Tibial nerve (tissue), 4 donors: Measurements from ENCODE around the gene APP. TPM values are rescaled to one million over a fixed set of nuclear protein-coding genes. Genes with fewer than 3 reads are reported as not detected.

Experiments used
- DNase-seq, 2 donors: peaks; one replicate each; pipeline ENCODE4 v3.0.0-alpha.2; 2019; ENCODE audit warnings: low spot score in 2 of 2
- H3K27ac ChIP-seq, 4 donors: fragments of 200-600 bp; sonication (generic) in 3 of 4; one replicate each; pipeline ENCODE4 v1.5.1; 2017 to 2019; ENCODE audit warnings: mild to moderate bottlenecking in 1 of 4
- H3K27me3 ChIP-seq, 2 donors: fragments of 200-600 bp; sonication (generic) in 1 of 2; one replicate each; pipeline versions ENCODE4 v1.5.1 to v1.6.0; 2017 to 2019
- H3K36me3 ChIP-seq, 3 donors: fragments of 200-600 bp; sonication (generic); one replicate each; pipeline ENCODE4 v1.5.1; 2018 to 2019
- H3K4me1 ChIP-seq, 4 donors: fragments of 200-600 bp; sonication (generic) in 3 of 4; one replicate each; pipeline ENCODE4 v1.5.1; 2017 to 2019
- H3K4me3 ChIP-seq, 4 donors: fragments of 200-600 bp; sonication (generic) in 3 of 4; one replicate each; pipeline ENCODE4 v1.5.1; 2017 to 2019; ENCODE audit warnings: mild to moderate bottlenecking in 1 of 4, moderate library complexity in 1 of 4
- H3K9me3 ChIP-seq, 4 donors: fragments of 200-600 bp; sonication (generic) in 3 of 4; one replicate each; pipeline ENCODE4 v1.5.1; 2017 to 2019
- EP300 ChIP-seq, 2 donors: sonication (generic); formaldehyde crosslinking; IDR thresholded peaks; one replicate each; pipeline ENCODE4 v1.6.1; 2017; ENCODE audit warnings: antibody characterized with exemption in 2 of 2, mild to moderate bottlenecking in 1 of 2
- POLR2A ChIP-seq, 2 donors: fragments of 450-650 bp; IDR thresholded peaks; one replicate each; pipeline ENCODE4 v1.6.1; 2017; ENCODE audit warnings: antibody characterized with exemption in 2 of 2, mild to moderate bottlenecking in 2 of 2, moderate library complexity in 2 of 2
- WGBS, 2 donors: methylation state at CpG; one replicate each; pipeline ENCODE4 v1.1.5; 2018; 5-methylcytosine and 5-hydroxymethylcytosine counted together
- small RNA-seq: library from RNA; depleted of rRNA; stranded (forward); fragments of <200 nt; gene quantifications from one replicate; pipeline ENCODE3, GENCODE V24; 2016
- total RNA-seq, 4 donors: library from RNA; depleted of rRNA; stranded (reverse); fragments of >200 nt; gene quantifications; one replicate each; pipeline ENCODE4 v1.1.0, GENCODE V29; 2016
- TF ChIP-seq, protein P1 (sequence below), 5 experiments: fragments of 200-600 bp in 3 of 5; fragments of 450-650 bp in 2 of 5; sonication (generic) in 3 of 5; IDR thresholded peaks; one replicate each; pipeline ENCODE4 v1.5.1; 2016 to 2019; ENCODE audit warnings: antibody characterized with exemption in 5 of 5, mild to moderate bottlenecking in 3 of 5, moderate library complexity in 2 of 5

Gene APP
- total RNA-seq, 4 donors from 2014 or later: 271 to 327 (median 293) TPM

DNA sequence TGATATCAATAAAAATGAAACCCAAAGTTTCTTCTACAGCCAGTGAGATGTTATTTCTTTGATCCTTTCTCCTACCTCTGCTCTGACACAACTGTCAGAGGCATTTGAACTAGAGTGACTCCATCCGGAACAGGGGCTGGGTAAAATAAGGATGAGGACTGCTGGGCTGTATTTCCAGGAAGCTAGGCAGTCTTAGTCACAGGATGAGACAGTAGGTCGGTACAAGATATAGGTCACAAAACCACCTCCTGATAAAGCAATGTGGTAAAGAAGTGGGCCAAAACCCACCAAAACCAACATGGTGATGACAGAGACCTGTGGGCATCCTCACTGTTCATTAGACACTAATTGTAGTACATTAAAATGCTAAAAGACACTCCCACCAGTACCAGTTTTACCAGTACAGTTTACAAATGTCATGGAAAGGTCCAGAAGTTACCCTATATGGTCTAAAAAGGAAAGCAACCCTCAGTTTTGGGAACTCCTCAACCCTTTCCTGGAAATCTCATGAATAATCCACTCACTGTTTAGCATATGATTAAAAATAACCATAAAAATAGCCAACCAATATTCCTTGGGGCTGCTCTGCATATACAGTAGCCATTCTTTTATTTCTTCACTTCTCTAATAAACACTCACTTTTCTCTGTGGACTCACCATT lies 339.1 kb downstream of the APP start:
- Histone ChIP-seq H3K27ac (no peak overlapping the region), H3K4me1 (no peaks in the 10 kb centered on the region), H3K27me3 (no peaks in the 10 kb centered on the region), H3K4me3 (no peak overlapping the region), H3K9me3 (peaks cover 0 to 21% (median 0%) of the 10 kb centered on the region in 4 donors), H3K36me3 (no peaks in the 10 kb centered on the region)
- WGBS, 2 donors: 82 to 88% methylated on average over 2 of the region's 2 CpGs
- TF ChIP-seq, protein P1, sequence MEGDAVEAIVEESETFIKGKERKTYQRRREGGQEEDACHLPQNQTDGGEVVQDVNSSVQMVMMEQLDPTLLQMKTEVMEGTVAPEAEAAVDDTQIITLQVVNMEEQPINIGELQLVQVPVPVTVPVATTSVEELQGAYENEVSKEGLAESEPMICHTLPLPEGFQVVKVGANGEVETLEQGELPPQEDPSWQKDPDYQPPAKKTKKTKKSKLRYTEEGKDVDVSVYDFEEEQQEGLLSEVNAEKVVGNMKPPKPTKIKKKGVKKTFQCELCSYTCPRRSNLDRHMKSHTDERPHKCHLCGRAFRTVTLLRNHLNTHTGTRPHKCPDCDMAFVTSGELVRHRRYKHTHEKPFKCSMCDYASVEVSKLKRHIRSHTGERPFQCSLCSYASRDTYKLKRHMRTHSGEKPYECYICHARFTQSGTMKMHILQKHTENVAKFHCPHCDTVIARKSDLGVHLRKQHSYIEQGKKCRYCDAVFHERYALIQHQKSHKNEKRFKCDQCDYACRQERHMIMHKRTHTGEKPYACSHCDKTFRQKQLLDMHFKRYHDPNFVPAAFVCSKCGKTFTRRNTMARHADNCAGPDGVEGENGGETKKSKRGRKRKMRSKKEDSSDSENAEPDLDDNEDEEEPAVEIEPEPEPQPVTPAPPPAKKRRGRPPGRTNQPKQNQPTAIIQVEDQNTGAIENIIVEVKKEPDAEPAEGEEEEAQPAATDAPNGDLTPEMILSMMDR (IDR thresholded peaks at IDR 0.05): no peak
- TF ChIP-seq EP300 (IDR thresholded peaks at IDR 0.05) (no peak), POLR2A (IDR thresholded peaks at IDR 0.05) (no peak)
- DNase-seq: no peak

Small RNA genes within 50 kb of the gene (small RNA-seq; reads per million reads assigned to genes)
- gene RNU6-123P (not detected), gene RNU6-926P (not detected)
